ENCODE results near the gene BTAF1. TPM values are rescaled to one million over a fixed set of nuclear protein-coding genes. Genes with fewer than 3 reads are reported as not detected.

Gene BTAF1
- total RNA-seq (2022; extraction: Qiagen RNA extraction): 9.4 to 15.8 TPM (median 12.4 TPM) in 5 replicates

GRCh38 chr10:91923371-91924211 lies at the start of gene BTAF1:
Gene BTAF1, plus strand, starts transcription at chr10:91923770. Its CDS starts 307 bp downstream, at chr10:91924077.

GRCh38 chr10:91909117-91909677 lies 14.4 kb upstream of the BTAF1 start, which contains the start of gene FGFBP3:
Gene FGFBP3, minus strand, starts transcription at chr10:91909486. Its CDS starts 517 bp downstream, at chr10:91908969.

Other genes starting within 250 kb of the BTAF1 start
- gene TNKS2, start 125.3 kb upstream of the BTAF1 start, total RNA-seq (2022; extraction: Qiagen RNA extraction): 14.3 to 25.0 TPM (median 19.9 TPM) in 5 replicates
- gene FGFBP3, start 14.3 kb upstream of the BTAF1 start, total RNA-seq (2022; extraction: Qiagen RNA extraction): 2.1 to 2.6 TPM (median 2.5 TPM) in 5 replicates

All from A549 treated with Hydrocortisone at 1 μM for 4 hours (cell line).